Loucy (cell line): ENCODE results near the gene INPP4B.

ENCODE experiments used
- CTCF ChIP-seq: fragments of 200-600 bp; sonication (generic); conservative IDR thresholded peaks from 2 replicates; pipeline ENCODE4 v1.5.1; 2014; ENCODE audit warnings: mild to moderate bottlenecking, antibody characterized with exemption, low read length
- EZH2phosphoT487 ChIP-seq: fragments of 200-600 bp; IDR thresholded peaks from 2 replicates; pipeline ENCODE4 v1.6.1; 2018; ENCODE audit warnings: antibody characterized with exemption, mild to moderate bottlenecking, moderate library complexity, borderline replicate concordance

- TF ChIP-seq CTCF (no peak), EZH2phosphoT487 (no peak)
Observed at GRCh38 chr4:142585411-142585810, 260.7 kb downstream of the INPP4B start.
